GM18951 (cell line): ENCODE data around the gene IMMP2L.
"Not testable (repeated sequence)": the region's sequence is repeated elsewhere in the genome, so short reads cannot be mapped to it uniquely, and the experiment has no call there.

Experiments used
- POLR2A ChIP-seq: IDR thresholded peaks from 4 replicates; pipeline ENCODE4 v1.6.1; 2011; ENCODE audit warnings: mild to moderate bottlenecking; ENCODE audit not compliant: insufficient read length, insufficient read depth; ENCODE audit errors: extremely low read depth
- in situ Hi-C: fragments of 300-500 bp; cut with MboI; formaldehyde crosslinking; loops from one replicate; pipeline ENCODE4 v1.12.0; 2022; ENCODE audit warnings: low sequenced_read_pairs, mixed read lengths, inconsistent platforms; ENCODE audit not compliant: unreplicated experiment

Gene IMMP2L

DNA sequence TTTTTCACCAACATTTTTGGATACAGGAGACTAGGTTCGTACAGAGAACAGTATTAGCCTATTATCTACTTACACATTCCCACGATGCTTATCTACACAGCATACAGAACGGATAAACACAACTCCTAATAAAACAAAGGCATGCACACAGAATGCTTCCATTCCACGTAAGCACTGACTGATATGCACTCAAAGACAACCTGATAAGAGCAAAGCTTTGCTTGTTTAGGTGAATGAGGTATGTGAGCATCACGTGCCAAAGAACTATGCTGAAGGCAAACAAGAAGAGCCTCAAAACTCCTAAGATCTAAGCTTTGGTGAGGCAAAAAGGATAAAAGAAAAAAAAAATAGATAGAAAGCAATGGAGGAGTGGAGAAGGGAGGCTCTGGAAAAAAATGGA lies 884.9 kb downstream of the IMMP2L start:
- no peak for TF ChIP-seq POLR2A
- in situ Hi-C loops: no loop called here

DNA sequence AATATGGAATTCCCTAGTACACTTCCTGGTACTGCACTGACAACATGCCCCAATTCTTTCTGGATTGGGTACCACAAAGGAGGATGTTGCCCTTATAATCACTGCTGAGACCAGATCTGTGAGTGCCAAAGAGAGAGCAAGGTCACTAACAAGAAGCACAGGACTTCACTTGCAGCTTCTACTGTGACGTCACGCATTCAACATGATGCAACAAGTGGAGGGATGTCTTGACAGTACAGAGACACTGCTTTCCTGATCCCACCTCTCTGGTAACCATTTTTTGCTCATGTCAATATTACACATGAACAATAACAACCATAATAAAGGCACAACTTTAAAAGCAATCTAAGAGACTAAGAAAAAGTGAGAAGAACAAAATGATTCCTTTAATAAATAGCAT lies 885.5 kb downstream of the IMMP2L start:
- no peak for TF ChIP-seq POLR2A
- in situ Hi-C loops: no loop called here

DNA sequence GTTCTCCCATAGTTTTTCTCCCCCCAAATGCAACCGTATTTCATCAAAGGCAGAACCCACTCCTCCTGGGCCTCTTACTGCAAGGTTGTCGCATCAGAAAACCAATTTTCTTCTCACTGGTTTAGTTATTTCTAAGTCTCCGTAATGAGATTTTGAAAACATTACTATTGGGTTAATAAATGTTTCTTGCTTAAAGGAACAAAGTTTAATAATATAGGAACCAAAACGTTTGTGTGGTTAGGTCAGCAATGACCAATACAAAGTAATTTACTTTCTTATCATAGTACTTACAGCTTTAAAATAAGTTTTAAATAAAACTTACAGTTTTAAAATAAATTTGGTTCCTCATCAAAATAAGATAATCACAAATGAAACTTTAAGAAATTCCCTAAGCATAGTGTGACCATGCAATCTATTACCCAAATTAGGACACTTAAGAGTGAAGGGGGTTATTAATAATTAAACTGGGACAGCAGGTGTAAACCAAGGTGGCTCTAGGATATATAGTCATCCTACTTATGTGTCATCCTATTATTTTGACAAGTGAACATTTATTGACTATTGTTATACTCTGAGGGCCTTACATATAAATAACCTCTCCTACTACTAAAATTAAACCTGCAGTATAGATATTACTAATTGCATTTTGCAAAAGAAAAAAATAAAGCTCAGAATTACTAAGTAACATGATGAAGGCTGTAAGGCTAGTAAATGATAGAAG lies 886.7 kb downstream of the IMMP2L start:
- TF ChIP-seq POLR2A: no peak
- in situ Hi-C loops: no loop called here

DNA sequence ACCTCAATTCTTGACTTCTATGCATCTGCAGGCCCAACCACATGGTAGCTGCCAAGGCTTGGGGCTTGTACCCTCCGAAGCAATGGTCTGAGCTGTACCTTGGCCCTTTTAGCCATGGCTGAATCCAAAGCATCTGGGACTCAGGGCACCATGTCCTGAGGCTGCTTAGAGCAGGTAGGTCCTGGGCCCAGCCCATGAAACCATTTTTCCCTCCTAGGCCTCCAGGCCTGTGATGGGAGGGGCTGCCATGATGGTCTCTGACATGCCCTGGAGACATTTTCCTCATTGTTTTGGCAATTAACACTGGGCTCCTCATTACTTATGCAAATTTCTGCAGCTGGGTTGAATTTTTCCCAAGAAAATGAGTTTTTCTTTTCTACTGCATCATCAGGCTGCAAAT lies 889.1 kb downstream of the IMMP2L start:
- no peak for TF ChIP-seq POLR2A
- in situ Hi-C loops: no loop called here

DNA sequence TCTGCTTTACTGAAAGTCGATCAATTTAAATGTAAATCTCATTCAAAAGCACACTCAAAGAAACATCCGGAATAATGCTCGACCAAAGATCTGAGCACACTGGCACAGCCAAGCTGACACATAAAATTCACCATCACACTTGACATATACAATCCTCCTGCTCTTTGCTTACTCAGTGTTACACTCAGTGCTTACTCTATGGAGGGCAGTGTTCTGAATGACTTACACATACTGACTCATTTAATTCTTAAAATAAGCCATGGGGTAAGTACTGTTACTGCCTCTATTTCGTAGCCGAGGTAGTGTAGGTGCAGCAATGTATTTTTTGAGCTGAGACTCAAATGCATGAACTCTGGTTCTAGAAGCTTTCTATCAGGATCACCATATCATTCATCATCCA lies 892.9 kb downstream of the IMMP2L start:
- no peak for TF ChIP-seq POLR2A
- in situ Hi-C loops: no loop called here

DNA sequence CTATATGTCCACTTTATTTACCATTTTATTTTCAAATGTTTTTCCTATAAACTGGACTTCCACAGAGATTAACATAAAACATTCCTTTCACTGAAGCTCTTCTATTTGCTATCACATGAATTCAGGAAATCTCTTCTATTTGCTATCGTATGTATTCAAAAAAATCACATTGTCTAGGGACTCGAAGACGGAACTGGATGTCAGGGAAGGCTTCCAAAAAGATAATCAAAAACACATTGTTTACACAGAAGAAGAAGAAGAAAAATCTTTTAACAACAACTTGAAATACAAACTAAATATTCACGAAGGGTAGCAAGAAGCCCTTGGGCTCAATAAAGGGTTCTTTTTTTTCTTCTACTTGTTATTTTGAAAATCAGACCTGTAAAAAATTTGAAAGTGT lies 897.5 kb downstream of the IMMP2L start:
- TF ChIP-seq POLR2A: no peak
- in situ Hi-C loops: no loop called here

DNA sequence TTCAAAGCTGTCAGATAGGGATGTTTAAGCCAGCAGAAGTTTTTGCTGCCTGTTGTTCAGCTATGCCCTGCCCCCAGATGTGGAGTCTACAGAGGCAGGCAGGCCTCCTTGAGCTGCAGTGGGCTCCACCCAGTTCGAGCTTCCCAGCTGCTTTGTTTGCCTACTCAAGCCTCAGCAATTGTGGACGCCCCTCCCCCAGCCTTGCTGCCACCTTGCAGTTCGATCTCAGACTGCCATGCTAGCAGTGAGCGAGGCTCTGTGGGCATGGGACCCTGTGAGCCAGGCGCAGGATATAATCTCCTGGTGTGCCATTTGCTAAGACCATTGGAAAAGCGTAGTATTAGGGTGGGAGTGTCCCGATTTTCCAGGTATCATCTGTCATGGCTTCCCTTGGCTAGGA lies 901.7 kb downstream of the IMMP2L start:
- in situ Hi-C loops: not testable (repeated sequence)

DNA sequence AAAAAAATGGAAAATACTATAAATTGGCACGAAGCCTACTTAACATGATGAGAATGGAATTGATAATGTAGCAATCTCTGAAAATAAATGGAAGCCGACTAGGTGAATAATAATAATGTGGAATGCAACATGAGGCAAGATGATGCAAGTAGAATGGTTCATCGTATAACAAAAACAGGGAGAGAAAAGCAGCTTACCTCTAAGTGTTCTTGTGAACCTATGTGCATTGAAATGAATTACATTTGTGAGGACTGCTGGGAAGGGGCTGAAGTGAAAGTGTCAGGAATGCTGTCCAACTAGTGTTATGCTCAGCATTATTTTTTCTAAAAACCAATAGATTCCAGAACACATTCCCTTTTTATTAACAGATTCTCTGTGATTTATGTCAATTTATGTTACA lies 912.0 kb downstream of the IMMP2L start:
- in situ Hi-C loops: no loop called here
- no peak for TF ChIP-seq POLR2A

DNA sequence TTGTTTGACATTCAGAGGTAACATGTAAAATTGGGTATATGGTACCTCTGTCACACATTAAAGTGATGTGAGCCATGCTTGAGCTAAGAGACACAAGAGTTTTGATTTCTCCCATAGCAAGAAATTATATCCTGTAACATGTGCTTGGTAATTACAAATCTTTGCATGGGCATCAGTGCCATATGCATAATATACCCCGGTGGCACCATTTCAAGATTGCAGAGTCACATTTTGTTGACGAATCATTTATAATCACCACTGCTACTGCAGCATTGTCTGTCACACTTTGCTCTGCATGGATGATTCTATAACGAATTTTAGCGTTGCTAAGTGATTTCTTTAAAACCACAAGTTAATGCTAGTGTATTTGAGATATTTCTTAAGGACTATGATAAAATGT lies 915.0 kb downstream of the IMMP2L start:
- no peak for TF ChIP-seq POLR2A
- in situ Hi-C loops: no loop called here

DNA sequence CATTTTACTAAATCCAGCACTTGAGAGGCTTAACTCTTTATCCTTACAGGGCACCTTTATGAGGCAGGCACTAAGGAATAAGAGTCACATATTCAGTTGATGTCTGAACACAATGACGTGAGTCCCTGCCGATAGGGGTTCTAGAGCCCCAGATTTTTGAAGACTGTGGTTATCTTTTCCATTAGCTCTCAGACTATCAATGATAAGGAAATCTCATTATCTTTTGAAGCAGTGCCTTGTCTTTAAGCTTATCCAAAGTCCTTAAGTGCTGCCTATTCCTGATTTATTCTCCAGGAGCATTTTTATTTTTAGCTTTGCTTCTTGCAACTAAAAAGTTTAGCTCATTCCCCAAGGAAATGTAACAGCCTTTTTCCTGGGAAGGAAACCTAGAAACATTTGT lies 915.5 kb downstream of the IMMP2L start:
- in situ Hi-C loops: no loop called here

DNA sequence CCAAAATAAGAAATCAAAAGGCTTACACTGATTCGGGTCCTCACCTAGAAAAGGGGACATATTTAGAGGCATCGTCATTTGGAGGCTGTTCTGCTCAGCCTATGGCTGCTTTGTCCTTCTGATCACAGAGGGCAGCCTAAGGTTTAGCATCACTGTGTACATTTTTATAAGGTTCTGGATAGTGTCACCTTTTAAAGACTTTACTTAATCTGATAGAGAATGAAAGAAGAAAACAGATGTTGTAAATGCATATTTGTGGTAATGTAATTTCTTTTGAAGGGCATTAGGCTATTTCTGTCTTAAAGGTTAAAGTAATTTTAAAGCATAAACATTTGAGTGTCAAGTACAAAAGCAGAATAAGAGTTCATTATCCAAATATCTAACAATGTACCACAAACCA lies 916.7 kb downstream of the IMMP2L start:
- no peak for TF ChIP-seq POLR2A
- in situ Hi-C loops: no loop called here

More for the DNA sequence above, 915.5 kb downstream of the IMMP2L start:
- no peak for TF ChIP-seq POLR2A

DNA sequence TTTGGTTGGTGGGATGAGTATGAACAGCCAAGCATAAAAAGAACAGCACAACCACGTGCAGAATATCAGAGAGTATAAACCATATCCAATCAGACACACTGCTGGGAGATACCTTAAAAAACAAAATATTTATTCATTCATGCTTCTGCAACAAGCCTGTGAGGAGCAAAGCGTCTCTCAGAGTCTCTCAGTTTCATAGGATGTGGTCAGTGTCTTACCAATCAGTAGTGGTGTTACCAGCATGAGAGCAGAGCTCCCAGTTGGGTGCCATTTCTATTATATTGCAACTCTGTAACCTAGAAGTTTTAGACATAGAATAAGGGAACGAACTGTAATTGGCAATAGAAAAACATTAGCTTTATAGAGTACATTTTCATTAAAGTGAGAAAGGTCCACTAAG lies 917.2 kb downstream of the IMMP2L start:
- TF ChIP-seq POLR2A: no peak
- in situ Hi-C loops: no loop called here

DNA sequence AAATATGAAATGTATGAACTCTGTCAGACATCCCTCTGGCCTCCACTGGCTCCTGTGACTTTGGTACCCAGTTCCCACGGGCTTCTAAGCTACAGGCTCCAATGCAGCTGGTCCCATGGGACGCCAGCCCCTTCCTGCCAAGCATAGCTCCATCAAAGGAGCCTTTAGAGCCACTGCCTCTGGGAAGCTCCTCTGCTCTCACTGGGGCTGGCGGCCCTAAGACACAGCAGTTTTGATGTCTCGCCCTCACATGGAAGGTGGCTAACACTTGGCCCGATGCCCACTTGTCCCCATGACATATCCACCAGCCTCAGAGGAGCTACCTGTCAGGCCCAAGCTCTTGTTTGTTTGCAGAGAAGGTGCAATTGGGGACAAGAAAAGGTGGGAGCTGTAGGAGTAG lies 925.0 kb downstream of the IMMP2L start:
- no peak for TF ChIP-seq POLR2A
- in situ Hi-C loops: no loop called here

DNA sequence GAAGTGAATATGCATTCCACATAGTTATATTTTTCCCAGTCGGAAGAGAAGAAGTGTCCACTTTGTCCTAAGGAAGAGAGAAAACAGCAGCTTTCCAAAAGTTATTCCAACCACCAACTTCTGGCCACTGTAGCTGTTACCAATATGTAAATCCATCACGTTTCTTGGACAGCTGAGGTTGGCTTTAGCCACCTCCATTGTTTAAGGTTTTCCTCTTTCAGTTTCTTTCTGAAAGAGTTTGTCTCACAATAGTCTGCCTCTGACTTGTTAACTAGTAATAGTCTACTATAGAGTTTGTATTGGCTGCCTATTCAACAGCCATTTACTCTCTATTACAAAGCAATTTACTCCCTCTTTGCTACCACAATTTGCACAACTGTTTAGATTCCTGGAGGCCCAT lies 929.0 kb downstream of the IMMP2L start:
- in situ Hi-C loops: no loop called here
- TF ChIP-seq POLR2A: no peak

DNA sequence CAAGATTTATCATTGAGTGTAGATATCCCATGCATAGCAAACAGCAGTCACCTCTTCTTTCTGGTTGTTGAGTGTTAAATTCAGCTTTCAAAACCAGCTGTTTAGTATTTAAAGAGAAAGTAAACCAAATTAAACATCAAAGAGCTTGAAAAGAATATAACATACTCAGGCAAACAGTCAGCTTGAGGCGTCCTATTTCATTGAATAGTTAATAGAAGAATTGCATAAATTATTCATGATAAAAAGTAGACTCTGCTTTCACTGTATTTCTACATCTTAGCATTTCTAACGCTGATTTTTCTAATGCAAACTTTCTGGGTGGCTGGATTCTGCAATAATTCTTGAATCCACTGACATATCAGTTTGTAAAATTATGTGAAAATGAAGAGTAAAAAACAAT lies 935.9 kb downstream of the IMMP2L start:
- no peak for TF ChIP-seq POLR2A
- in situ Hi-C loops: no loop called here
